ENCODE results near the gene KRT5.

The KRT5 gene

GRCh38 chr12:52530905-52531304, 10.7 kb upstream of the KRT5 start:
- Histone ChIP-seq H3K79me2 (no peaks in the 10 kb centered on the region), H2AFZ (no peak overlapping the region), H3K9me3 (ENCODE audit: control insufficient read depth, low read length) (no peaks in the 10 kb centered on the region), H3K4me3 (ENCODE audit: low read depth, low read length) (no peak overlapping the region), H3K9ac (no peak overlapping the region), H3K27me3 (ENCODE audit: control insufficient read depth, insufficient read depth, low read length) (no peaks in the 10 kb centered on the region), H3K4me1 (no peaks in the 10 kb centered on the region), H3K36me3 (ENCODE audit: control insufficient read depth, insufficient read depth, low read length) (no peaks in the 10 kb centered on the region), H3K27ac (no peak overlapping the region), H3K4me2 (ENCODE audit: low read length) (no peak overlapping the region)
- no peak for TF ChIP-seq CTCF (IDR thresholded peaks at IDR 0.05)

GRCh38 chr12:52530366-52530765, 10.2 kb upstream of the KRT5 start:
- Histone ChIP-seq H3K27me3 (ENCODE audit: control insufficient read depth, insufficient read depth, low read length) (no peaks in the 10 kb centered on the region), H3K79me2 (no peaks in the 10 kb centered on the region), H3K27ac (no peak overlapping the region), H3K4me1 (no peaks in the 10 kb centered on the region), H3K36me3 (ENCODE audit: control insufficient read depth, insufficient read depth, low read length) (no peaks in the 10 kb centered on the region), H3K9ac (no peak overlapping the region), H3K4me2 (ENCODE audit: low read length) (no peak overlapping the region), H3K9me3 (ENCODE audit: control insufficient read depth, low read length) (no peaks in the 10 kb centered on the region), H3K4me3 (ENCODE audit: low read depth, low read length) (no peak overlapping the region), H2AFZ (no peak overlapping the region)
- no peak for TF ChIP-seq CTCF (IDR thresholded peaks at IDR 0.05)

- no peaks in the 10 kb centered on the region for H3K9me3 ChIP-seq (ENCODE audit: control insufficient read depth, low read length)
- H3K4me1 ChIP-seq = no peaks in the 10 kb centered on the region
- H3K4me2 ChIP-seq (ENCODE audit: low read length) = no peak overlapping the region
- no peak for TF ChIP-seq CTCF (IDR thresholded peaks at IDR 0.05)
- H3K27ac ChIP-seq = no peak overlapping the region
- H3K36me3 ChIP-seq (ENCODE audit: control insufficient read depth, insufficient read depth, low read length) = no peaks in the 10 kb centered on the region
- no peaks in the 10 kb centered on the region for H3K27me3 ChIP-seq (ENCODE audit: control insufficient read depth, insufficient read depth, low read length)
- H2AFZ ChIP-seq = no peak overlapping the region
- H3K9ac ChIP-seq = no peak overlapping the region
- H3K4me3 ChIP-seq (ENCODE audit: low read depth, low read length) = no peak overlapping the region
- no peaks in the 10 kb centered on the region for H3K79me2 ChIP-seq
Observed at GRCh38 chr12:52529846-52530245, 9.7 kb upstream of the KRT5 start.

GRCh38 chr12:52529417-52529816, 9.2 kb upstream of the KRT5 start:
- Histone ChIP-seq H3K27ac (no peak overlapping the region), H2AFZ (no peak overlapping the region), H3K9ac (no peak overlapping the region), H3K4me1 (no peaks in the 10 kb centered on the region), H3K9me3 (ENCODE audit: control insufficient read depth, low read length) (no peaks in the 10 kb centered on the region), H3K4me2 (ENCODE audit: low read length) (no peak overlapping the region), H3K27me3 (ENCODE audit: control insufficient read depth, insufficient read depth, low read length) (no peaks in the 10 kb centered on the region), H3K4me3 (ENCODE audit: low read depth, low read length) (no peak overlapping the region), H3K79me2 (no peaks in the 10 kb centered on the region), H3K36me3 (ENCODE audit: control insufficient read depth, insufficient read depth, low read length) (no peaks in the 10 kb centered on the region)
- TF ChIP-seq CTCF (IDR thresholded peaks at IDR 0.05) = no peak

- Histone ChIP-seq H3K4me3 (ENCODE audit: low read depth, low read length) (no peak overlapping the region), H3K4me2 (ENCODE audit: low read length) (no peak overlapping the region), H3K27ac (no peak overlapping the region), H3K9me3 (ENCODE audit: control insufficient read depth, low read length) (no peaks in the 10 kb centered on the region), H3K4me1 (no peaks in the 10 kb centered on the region), H3K27me3 (ENCODE audit: control insufficient read depth, insufficient read depth, low read length) (no peaks in the 10 kb centered on the region), H3K79me2 (no peaks in the 10 kb centered on the region), H3K9ac (no peak overlapping the region), H2AFZ (no peak overlapping the region), H3K36me3 (ENCODE audit: control insufficient read depth, insufficient read depth, low read length) (no peaks in the 10 kb centered on the region)
- no peak for TF ChIP-seq CTCF (IDR thresholded peaks at IDR 0.05)
Observed at GRCh38 chr12:52528641-52529143, 8.5 kb upstream of the KRT5 start.

Data from parathyroid adenoma (tissue), 2 donors.